HG03520 (cell line): ENCODE data around the gene TSHZ2.
"Not testable (repeated sequence)": the region's sequence is repeated elsewhere in the genome, so short reads cannot be mapped to it uniquely, and the experiment has no call there.

Source experiments
- ATAC-seq: cut with Tn5 transposase; IDR thresholded peaks from one replicate; pipeline ENCODE4 v1.9.1; 2021; ENCODE audit warnings: mild to moderate bottlenecking, moderate library complexity; ENCODE audit not compliant: unreplicated experiment

The TSHZ2 gene

GRCh38 chr20:53428588-53428987, 456.4 kb downstream of the TSHZ2 start:
- no peak for ATAC-seq

GRCh38 chr20:53428996-53429395, 456.8 kb downstream of the TSHZ2 start:
- ATAC-seq: no peak

GRCh38 chr20:53434662-53435061, 462.5 kb downstream of the TSHZ2 start:
- ATAC-seq: no peak

- not testable (repeated sequence) for ATAC-seq
Observed at GRCh38 chr20:53436927-53437326, 464.8 kb downstream of the TSHZ2 start.

GRCh38 chr20:53438368-53438767, 466.2 kb downstream of the TSHZ2 start:
- no peak for ATAC-seq

- ATAC-seq: no peak
Observed at GRCh38 chr20:53439046-53439445, 466.9 kb downstream of the TSHZ2 start.

- no peak for ATAC-seq
Observed at GRCh38 chr20:53439616-53440015, 467.5 kb downstream of the TSHZ2 start.

DNA sequence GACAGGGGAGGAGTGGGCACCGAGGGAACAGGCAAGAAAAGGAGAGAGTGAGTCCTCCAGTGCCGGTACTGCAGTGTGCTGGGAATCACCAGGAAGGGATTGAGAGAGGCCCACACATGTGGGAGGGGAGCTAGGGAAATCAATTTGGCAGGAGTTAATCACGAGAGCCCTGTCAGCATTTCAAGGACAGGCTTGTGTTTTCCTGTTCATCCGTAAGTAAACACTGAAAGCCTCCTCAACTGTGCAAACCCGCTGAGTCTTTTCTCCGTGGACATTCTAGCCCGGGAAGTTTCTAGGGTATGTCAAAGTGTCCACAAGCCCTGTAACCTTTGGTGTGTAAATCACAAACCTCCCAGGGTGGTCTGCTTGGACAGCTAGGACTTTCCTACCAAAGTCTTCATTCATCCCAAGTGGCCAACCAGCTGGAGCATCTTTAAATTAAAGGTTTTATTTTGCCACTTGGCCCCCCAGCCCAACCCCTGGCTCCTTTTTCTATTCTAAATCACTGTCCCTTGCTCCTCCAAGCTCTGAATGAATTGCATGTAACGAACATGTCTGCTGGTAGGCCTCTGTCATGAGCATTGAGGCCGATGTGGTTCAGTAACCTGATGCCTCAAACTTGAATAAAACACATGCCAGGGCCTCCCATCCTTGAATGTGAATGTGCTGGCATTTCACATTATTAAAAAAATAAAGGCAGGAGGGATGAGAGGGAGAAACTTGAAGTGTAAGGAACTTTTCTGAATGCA, 472.4 kb downstream of the TSHZ2 start:
- ATAC-seq: no peak

GRCh38 chr20:53445321-53445731, 473.2 kb downstream of the TSHZ2 start:
- ATAC-seq: no peak

DNA sequence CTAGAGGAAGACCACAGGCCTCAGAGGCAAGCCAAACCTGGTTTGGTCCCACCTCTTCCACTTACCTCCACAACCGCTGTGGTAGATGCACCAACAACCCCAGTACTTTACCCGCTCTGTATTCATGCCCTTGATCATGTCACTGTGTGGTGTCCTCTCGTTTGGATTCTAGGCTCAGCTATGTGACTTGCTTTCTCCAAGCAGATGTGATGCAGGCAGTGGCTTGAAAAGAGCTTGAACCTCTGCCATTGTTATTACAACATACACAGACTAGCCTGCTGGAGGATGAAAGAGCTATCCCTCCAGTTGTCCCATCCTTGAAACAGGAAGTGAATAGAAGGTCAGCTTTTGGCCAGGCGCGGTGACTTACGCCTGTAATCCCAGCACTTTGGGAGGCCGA, 473.8 kb downstream of the TSHZ2 start:
- no peak for ATAC-seq

- ATAC-seq: no peak
Observed at GRCh38 chr20:53447316-53447715, 475.2 kb downstream of the TSHZ2 start.

DNA sequence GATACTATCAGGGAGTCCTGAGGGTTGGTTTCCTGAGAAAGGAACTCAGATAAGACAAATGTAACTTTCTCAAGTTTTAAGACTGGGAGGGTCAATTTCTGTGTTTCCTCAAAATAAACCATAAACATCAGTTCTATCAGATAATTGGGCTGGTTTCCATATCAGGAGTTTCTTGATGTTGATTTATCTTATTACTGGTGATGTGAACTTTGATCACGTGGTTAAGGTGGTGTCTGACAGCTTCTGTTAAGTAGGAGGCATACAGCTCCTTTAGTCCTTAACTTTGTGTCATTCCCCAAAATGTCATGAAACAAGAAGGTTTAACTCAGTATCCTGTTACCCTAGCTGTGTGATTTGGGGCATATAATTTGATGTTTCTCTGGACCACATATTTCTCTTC, 476.3 kb downstream of the TSHZ2 start:
- no peak for ATAC-seq

DNA sequence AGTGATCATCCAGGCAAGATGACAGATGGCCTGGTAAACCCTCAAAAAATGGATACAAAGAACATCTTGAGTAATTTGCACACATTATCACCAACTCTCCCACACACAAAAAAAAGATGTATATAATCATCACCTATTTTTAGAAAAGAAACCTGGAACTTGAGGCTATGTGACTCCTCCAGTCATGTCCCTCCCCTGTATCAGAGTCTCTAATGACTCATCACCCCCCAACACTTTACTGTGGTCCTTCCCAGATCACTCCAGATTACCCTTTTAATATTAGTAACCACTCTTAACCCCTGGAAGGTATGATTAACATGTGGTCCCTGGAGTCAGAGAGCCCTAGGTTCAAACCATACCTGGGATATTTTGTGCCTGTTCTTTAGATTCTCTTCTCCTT, 476.7 kb downstream of the TSHZ2 start:
- no peak for ATAC-seq

DNA sequence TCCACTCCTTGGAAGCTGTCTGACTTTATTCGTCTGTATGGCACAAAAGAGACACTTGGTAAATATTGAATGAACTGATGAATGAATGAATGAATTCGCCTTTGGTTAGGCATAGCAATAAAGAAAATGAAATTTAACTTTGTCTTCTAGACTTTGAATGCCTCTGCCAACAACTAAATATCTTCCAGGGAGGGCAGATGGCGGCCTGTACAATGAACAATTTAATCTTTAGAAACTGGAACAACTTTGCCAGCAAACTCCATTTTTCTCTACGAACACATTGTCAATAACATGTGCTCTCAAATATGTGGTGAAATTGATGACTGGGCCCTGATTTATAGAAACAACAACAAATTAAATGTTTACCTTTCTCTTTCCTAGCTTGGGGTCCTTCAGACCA, 480.9 kb downstream of the TSHZ2 start:
- no peak for ATAC-seq

DNA sequence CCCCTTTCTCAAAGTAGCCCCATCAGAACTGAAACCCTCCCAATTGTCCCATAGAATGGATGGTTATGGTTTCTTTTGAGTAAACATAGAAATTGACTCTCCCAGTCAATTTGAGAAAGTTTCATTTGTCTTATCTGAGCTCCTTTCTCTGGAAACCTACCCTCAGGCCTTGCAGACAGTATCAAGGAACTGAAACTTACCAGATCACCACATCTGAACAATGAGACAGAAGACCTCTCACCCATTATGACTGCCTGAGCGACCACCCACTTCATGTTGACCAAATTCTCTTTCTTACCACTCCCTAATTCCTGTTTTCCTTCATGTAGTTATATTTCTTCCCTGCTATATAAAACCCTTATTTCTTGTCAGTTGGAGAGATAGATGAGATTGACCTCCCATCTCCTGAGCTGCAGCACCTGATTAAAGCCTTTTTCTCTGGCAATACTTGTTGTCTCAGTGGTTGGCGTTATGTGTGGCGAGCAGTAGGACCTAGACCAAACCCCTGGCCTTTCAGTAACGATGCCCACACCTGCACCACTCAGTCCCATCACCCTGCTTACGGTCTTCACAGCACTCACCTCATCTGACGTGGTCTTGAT, 482.6 kb downstream of the TSHZ2 start:
- no peak for ATAC-seq

GRCh38 chr20:53463101-53463972, 491.2 kb downstream of the TSHZ2 start:
- ATAC-seq: no peak

- no peak for ATAC-seq
Observed at GRCh38 chr20:53466279-53466678, 494.1 kb downstream of the TSHZ2 start.

- ATAC-seq: no peak
Observed at GRCh38 chr20:53468587-53468986, 496.4 kb downstream of the TSHZ2 start.

DNA sequence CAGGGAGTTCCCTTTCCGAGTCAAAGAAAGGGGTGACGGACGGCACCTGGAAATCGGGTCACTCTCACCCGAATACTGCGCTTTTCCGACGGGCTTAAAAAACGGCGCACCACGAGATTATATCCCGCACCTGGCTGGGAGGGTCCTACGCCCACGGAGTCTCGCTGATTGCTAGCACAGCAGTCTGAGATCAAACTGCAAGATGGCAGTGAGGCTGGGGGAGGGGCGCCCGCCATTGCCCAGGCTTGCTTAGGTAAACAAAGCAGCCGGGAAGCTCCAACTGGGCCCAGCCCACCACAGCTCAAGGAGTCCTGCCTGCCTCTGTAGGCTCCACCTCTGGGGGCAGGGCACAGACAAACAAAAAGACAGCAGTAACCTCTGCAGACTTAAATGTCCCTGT, 500.7 kb downstream of the TSHZ2 start:
- ATAC-seq: not testable (repeated sequence)

DNA sequence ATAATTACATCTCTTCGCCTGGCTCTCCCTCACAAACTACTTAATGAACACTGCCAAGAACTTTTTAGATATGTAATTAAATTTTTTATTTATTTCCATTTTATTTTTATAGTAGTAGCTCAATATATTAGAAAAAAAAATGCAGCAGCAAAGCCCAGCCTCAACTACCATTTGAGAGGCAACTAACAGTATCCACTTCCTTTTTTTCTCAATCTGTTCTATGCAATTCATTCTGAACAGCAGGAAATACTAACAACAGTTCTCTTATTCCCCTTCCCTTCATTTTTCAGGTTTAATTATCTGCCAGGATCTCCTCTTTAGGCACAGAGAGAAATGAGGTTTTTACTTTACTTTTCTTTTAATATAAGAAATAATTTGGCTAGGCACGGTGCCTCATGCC, 508.8 kb downstream of the TSHZ2 start:
- no peak for ATAC-seq

DNA sequence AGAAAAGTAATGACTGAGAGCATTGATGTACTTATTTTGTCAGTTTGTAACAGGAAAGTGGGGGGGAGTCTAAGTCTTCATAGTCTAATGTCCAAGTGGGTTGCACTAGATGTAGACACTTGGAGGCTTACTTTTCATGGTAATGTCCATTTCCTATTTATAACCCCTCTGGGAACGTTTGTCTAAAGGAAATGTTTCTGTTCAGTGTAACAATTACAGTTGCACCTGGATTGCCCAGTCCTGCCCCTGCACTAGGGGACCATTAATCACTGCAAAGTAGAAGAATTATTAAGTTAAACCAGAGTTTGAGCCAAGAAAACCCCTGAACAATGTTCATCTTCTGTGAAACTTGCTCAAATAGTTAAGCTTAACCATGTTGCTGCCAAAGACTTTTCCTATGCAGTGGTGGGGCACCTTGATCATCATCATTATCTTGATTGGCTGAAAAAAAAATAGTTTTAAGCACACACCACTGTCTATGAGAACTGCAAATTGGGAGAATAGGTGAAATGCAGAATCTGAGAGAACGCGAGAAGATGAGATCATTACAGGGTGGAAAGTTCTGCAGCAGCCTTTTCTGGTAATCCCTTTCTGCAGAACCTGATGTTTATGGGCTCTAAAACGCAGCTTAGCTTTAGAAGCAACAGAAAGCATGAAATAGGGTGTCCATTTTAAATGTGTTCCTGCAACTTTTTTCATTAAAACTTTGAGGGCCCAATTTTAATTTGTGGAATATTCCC, 515.5 kb downstream of the TSHZ2 start:
- no peak for ATAC-seq
